Endodermal cell (in vitro differentiated cells): ENCODE data around the gene TP53I11. TPM values are rescaled to one million over a fixed set of nuclear protein-coding genes. Genes with fewer than 3 reads are reported as not detected.
A peak's percentile ranks its signal among the peaks of the same experiment; 100 is the strongest.

Source experiments
- DNase-seq: peaks from one replicate; pipeline ENCODE4 v3.0.0-alpha.2; 2017
- H3K27ac ChIP-seq: 2 replicates; pipeline ENCODE4 v1.5.1; 2013; ENCODE audit warnings: mild to moderate bottlenecking, low read depth, low read length, moderate library complexity
- H3K27me3 ChIP-seq: 2 replicates; pipeline ENCODE4 v1.6.1; 2013; ENCODE audit warnings: mild to moderate bottlenecking, low read length, moderate library complexity; ENCODE audit not compliant: insufficient read depth, control insufficient read depth, poor library complexity, severe bottlenecking
- H3K36me3 ChIP-seq: 2 replicates; pipeline ENCODE4 v1.7.0; 2013; ENCODE audit warnings: mild to moderate bottlenecking, low read length, moderate library complexity; ENCODE audit not compliant: control insufficient read depth, insufficient read depth
- H3K4me1 ChIP-seq: one replicate; pipeline ENCODE4 v1.7.0; 2013; ENCODE audit warnings: low read length; ENCODE audit not compliant: control insufficient read depth, insufficient read depth
- H3K4me3 ChIP-seq: 2 replicates; pipeline ENCODE4 v1.5.1; 2013; ENCODE audit warnings: mild to moderate bottlenecking, low read length, moderate library complexity
- H3K9ac ChIP-seq: 2 replicates; pipeline ENCODE4 v1.6.1; 2013; ENCODE audit warnings: mild to moderate bottlenecking, low read length, moderate library complexity; ENCODE audit not compliant: poor library complexity, severe bottlenecking; ENCODE audit errors: extremely low read depth
- H3K9me3 ChIP-seq: 2 replicates; pipeline ENCODE4 v1.6.1; 2013; ENCODE audit warnings: mild to moderate bottlenecking, low read length, moderate library complexity; ENCODE audit not compliant: control insufficient read depth
- H3K27ac Mint-ChIP-seq: 2 replicates; pipeline ENCODE4 v1.8.0; 2020; ENCODE audit warnings: mixed read lengths
- H3K27me3 Mint-ChIP-seq: 2 replicates; pipeline ENCODE4 v1.8.0; 2021; ENCODE audit warnings: mild to moderate bottlenecking, mixed read lengths; ENCODE audit not compliant: insufficient read depth
- H3K36me3 Mint-ChIP-seq: 2 replicates; pipeline ENCODE4 v1.8.0; 2020; ENCODE audit warnings: low read depth, mixed read lengths
- H3K4me1 Mint-ChIP-seq: 2 replicates; pipeline ENCODE4 v1.8.0; 2020; ENCODE audit warnings: mixed read lengths
- H3K4me3 Mint-ChIP-seq: 2 replicates; pipeline ENCODE4 v1.8.0; 2020; ENCODE audit warnings: mild to moderate bottlenecking, moderate library complexity, mixed read lengths
- H3K9me3 Mint-ChIP-seq: 2 replicates; pipeline ENCODE4 v1.8.0; 2020; ENCODE audit warnings: mild to moderate bottlenecking, mixed read lengths
- WGBS, 2 experiments: methylation state at CpG; one replicate each; pipeline versions ENCODE4 v1.1.5 to v1.1.7; 2013; ENCODE audit warnings: missing lambda C conversion rate in 2 of 2, mixed read lengths in 1 of 2; ENCODE audit not compliant: insufficient coverage in 1 of 2, insufficient read length in 1 of 2; 5-methylcytosine and 5-hydroxymethylcytosine counted together
- total RNA-seq, 2 donors: library from RNA; stranded (reverse); fragmentation: NEBNext Ultra II Directional in 1 of 2; extraction: Animal tissue kit (Norgen Biotek cat#: 25700) in 1 of 2; gene quantifications; 2 replicates in 1 of 2; 3 replicates in 1 of 2; pipeline ENCODE4 v1.2.1, GENCODE V29; 2021
- TF ChIP-seq, protein P1 (sequence below): fragments of 200-600 bp; sonication (generic); conservative IDR thresholded peaks from 2 replicates; pipeline ENCODE4 v1.5.0; 2021; ENCODE audit warnings: antibody characterized with exemption, mild to moderate bottlenecking

TP53I11 gene
- total RNA-seq, 2 donors from 2014 or later: 136 to 203 TPM

DNA sequence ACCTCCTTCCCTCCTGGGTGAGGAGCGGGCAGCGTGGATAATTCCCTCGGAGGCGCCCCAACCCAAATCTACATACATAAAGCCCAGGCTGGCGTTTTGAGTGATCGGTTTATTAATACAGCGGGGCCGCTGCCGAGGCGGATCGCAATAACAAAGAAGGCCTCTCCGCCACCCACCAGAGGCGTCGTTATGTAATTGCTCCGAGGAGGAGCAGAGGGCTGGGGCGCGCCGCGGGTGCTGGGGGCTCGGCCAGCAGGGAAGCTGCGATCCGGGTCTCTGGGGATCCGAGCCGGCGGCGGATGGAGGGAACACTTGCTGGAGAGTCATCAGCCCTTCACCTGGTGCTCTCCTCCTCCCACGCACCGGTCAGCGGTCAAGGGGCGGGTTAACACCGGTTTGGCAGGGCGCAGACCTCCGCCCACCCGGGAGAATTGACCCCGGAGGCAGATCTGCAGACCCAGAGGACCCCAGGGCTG lies 6.4 kb upstream of the TP53I11 start:
- no peaks in the 10 kb centered on the region for H3K36me3 Mint-ChIP-seq
- H3K36me3 ChIP-seq: no peaks in the 10 kb centered on the region
- peak overlapping the region; percentile 40 for H3K27ac ChIP-seq
- H3K27me3 Mint-ChIP-seq: peaks cover 5% of the 10 kb centered on the region
- no peaks in the 10 kb centered on the region for H3K9me3 Mint-ChIP-seq
- no peak overlapping the region for H3K27ac Mint-ChIP-seq
- peaks cover 32% of the 10 kb centered on the region for H3K4me1 ChIP-seq
- no peaks in the 10 kb centered on the region for H3K27me3 ChIP-seq
- H3K9ac ChIP-seq: no peak overlapping the region
- TF ChIP-seq, protein P1, sequence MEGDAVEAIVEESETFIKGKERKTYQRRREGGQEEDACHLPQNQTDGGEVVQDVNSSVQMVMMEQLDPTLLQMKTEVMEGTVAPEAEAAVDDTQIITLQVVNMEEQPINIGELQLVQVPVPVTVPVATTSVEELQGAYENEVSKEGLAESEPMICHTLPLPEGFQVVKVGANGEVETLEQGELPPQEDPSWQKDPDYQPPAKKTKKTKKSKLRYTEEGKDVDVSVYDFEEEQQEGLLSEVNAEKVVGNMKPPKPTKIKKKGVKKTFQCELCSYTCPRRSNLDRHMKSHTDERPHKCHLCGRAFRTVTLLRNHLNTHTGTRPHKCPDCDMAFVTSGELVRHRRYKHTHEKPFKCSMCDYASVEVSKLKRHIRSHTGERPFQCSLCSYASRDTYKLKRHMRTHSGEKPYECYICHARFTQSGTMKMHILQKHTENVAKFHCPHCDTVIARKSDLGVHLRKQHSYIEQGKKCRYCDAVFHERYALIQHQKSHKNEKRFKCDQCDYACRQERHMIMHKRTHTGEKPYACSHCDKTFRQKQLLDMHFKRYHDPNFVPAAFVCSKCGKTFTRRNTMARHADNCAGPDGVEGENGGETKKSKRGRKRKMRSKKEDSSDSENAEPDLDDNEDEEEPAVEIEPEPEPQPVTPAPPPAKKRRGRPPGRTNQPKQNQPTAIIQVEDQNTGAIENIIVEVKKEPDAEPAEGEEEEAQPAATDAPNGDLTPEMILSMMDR: no peak
- H3K4me3 ChIP-seq: no peak overlapping the region
- H3K9me3 ChIP-seq: no peaks in the 10 kb centered on the region
- peak overlapping the region; percentile 42 for H3K4me3 Mint-ChIP-seq
- peak; percentile 82 for DNase-seq
- WGBS, 2 experiments: 3 to 22% methylated on average over 13 to 35 of the region's 35 CpGs
- H3K4me1 Mint-ChIP-seq: peaks cover 81% of the 10 kb centered on the region

DNA sequence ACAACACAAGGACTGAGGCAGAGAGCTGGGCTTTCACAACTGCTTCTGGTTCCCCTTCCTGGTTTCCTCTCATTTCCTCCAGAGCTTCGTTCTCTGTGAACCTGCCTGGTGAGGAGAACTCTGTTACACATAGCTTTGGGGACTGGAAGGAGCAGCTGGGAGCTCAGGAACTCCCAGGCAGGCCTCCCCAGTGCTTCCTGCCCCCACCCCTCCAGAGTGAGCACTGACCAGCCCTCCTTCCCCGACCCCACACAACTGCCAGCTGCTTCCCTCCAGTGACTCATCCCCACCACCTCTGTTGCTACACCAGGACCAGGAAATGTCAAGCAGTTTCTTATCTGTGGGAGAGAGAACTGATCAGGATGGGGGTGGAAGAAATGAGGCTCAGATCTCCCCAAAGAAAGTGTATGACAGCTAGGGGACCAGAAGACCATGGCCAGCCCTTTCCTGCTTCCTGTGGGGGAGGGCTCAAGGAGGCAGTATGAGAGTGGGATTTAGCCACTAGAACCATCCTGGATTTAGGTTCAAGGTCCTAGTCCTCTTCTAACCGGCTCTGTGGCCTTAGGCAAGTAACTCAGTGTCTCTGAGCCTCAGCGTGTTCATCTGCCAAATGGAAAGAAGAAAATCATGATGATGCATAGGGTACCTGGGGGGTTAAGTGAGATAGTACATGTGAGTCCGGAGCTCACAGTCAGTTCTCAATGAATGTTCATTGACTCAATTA lies 4.5 kb upstream of the TP53I11 start:
- TF ChIP-seq, protein P1: no peak
- H3K4me3 Mint-ChIP-seq: no peak overlapping the region
- Histone ChIP-seq H3K4me1 (peaks cover 27% of the 10 kb centered on the region), H3K27me3 (no peaks in the 10 kb centered on the region), H3K27ac (no peak overlapping the region), H3K4me3 (no peak overlapping the region), H3K9ac (no peak overlapping the region), H3K9me3 (no peaks in the 10 kb centered on the region), H3K36me3 (no peaks in the 10 kb centered on the region)
- H3K9me3 Mint-ChIP-seq: no peaks in the 10 kb centered on the region
- 66 to 90% methylated on average over 3 to 5 of the region's 5 CpGs for WGBS, 2 experiments
- peaks cover 5% of the 10 kb centered on the region for H3K27me3 Mint-ChIP-seq
- DNase-seq: no peak
- H3K27ac Mint-ChIP-seq: no peak overlapping the region
- peaks cover 71% of the 10 kb centered on the region for H3K4me1 Mint-ChIP-seq
- H3K36me3 Mint-ChIP-seq: no peaks in the 10 kb centered on the region

DNA sequence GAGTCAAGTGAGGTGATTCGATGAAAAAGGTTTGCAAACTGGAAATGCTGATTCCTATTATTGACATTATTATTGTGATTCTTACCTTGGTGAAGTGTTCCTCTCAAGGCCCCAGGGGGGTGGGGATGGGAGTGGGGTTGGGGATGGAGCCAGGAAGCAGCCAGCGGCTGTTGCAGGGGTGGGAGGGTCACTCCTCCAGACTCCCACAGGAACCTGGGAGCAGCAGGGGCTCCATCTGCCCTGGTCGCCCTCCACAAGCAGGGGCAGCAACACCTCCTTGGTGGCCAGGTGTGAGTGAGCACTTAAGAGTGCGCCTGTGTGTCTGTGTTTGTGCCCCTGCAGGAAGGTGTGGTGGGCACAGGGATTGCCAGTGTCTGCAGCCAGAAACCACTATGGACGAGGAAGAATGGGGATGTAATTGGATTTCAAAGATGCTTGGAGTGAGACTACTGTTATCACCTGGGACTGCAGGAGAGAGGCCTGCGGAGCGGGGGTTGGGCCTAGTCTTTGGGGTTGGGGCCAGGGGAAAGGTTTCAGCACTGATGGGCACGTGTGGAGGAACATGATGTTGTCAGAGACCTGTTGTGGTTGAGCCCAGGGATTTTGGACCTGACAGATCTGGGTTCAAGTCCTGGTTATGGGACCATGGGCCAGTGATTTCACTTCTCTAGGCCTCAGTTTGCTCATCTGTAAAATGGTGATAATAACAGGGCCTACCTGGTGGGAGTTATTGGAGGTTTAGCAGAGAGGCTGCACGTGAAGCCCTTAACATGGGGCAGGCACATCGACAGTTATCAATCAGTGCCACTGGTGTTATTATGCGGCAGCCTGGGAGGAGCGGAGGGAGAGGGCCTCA lies 3.6 kb upstream of the TP53I11 start:
- H3K27me3 ChIP-seq: no peaks in the 10 kb centered on the region
- no peak overlapping the region for H3K4me3 ChIP-seq
- 56 to 61% methylated on average over 9 to 12 of the region's 12 CpGs for WGBS, 2 experiments
- H3K4me1 ChIP-seq: peaks cover 27% of the 10 kb centered on the region
- H3K9me3 ChIP-seq: no peaks in the 10 kb centered on the region
- peaks cover 62% of the 10 kb centered on the region for H3K4me1 Mint-ChIP-seq
- H3K36me3 ChIP-seq: no peaks in the 10 kb centered on the region
- TF ChIP-seq, protein P1: peak; percentile 31
- H3K36me3 Mint-ChIP-seq: no peaks in the 10 kb centered on the region
- peaks cover 5% of the 10 kb centered on the region for H3K27me3 Mint-ChIP-seq
- H3K9ac ChIP-seq: no peak overlapping the region
- H3K27ac Mint-ChIP-seq: peak overlapping the region; percentile 87
- H3K4me3 Mint-ChIP-seq: peak overlapping the region; percentile 20
- peak; percentile 75 for DNase-seq
- no peaks in the 10 kb centered on the region for H3K9me3 Mint-ChIP-seq
- no peak overlapping the region for H3K27ac ChIP-seq
